Suprapubic skin (tissue), 4 donors: ENCODE results near the gene SPRR5.

Experiments
- CTCF ChIP-seq, 2 donors: fragments of 200-600 bp in 1 of 2; fragments of 450-650 bp in 1 of 2; sonication (generic) in 1 of 2; IDR thresholded peaks; one replicate each; pipeline ENCODE4 v1.5.1; 2016 to 2019; ENCODE audit warnings: antibody characterized with exemption in 2 of 2, mild to moderate bottlenecking in 1 of 2, moderate library complexity in 1 of 2
- EP300 ChIP-seq: sonication (generic); formaldehyde crosslinking; IDR thresholded peaks from one replicate; pipeline ENCODE4 v1.6.1; 2017; ENCODE audit warnings: antibody characterized with exemption
- POLR2A ChIP-seq, 2 donors: fragments of 450-650 bp; IDR thresholded peaks; one replicate each; pipeline ENCODE4 v1.6.1; 2017; ENCODE audit warnings: antibody characterized with exemption in 2 of 2, mild to moderate bottlenecking in 2 of 2, moderate library complexity in 2 of 2
- POLR2AphosphoS5 ChIP-seq, 3 donors: sonication (generic); formaldehyde crosslinking; IDR thresholded peaks; one replicate each; pipeline ENCODE4 v1.6.1; 2017; ENCODE audit warnings: antibody characterized with exemption in 3 of 3

- TF ChIP-seq CTCF (IDR thresholded peaks at IDR 0.05) (no peak), POLR2AphosphoS5 (IDR thresholded peaks at IDR 0.05) (no peak), POLR2A (IDR thresholded peaks at IDR 0.05) (no peak), EP300 (no peak)
Observed at GRCh38 chr1:152977614-152978013, 30.6 kb downstream of the SPRR5 start.
